HG03060 (cell line): Measurements from ENCODE around the gene PTPRM.

Source experiments
- ATAC-seq: cut with Tn5 transposase; IDR thresholded peaks from one replicate; pipeline ENCODE4 v1.9.1; 2021; ENCODE audit warnings: low read depth, moderate number of reproducible peaks; ENCODE audit not compliant: unreplicated experiment

Gene PTPRM

GRCh38 chr18:7749510-7749981, 182.4 kb downstream of the PTPRM start:
- no peak for ATAC-seq

GRCh38 chr18:7750095-7750663, 183.1 kb downstream of the PTPRM start:
- no peak for ATAC-seq

GRCh38 chr18:7750966-7751365, 183.8 kb downstream of the PTPRM start:
- no peak for ATAC-seq

GRCh38 chr18:7754258-7754657, 187.1 kb downstream of the PTPRM start:
- ATAC-seq: no peak

GRCh38 chr18:7754725-7755181, 187.6 kb downstream of the PTPRM start:
- ATAC-seq: no peak

GRCh38 chr18:7755753-7756475, 188.8 kb downstream of the PTPRM start:
- ATAC-seq: no peak

- no peak for ATAC-seq
Measured at GRCh38 chr18:7757175-7757574, 190.1 kb downstream of the PTPRM start.

GRCh38 chr18:7758764-7759163, 191.6 kb downstream of the PTPRM start:
- no peak for ATAC-seq

GRCh38 chr18:7760967-7761948, 194.1 kb downstream of the PTPRM start:
- no peak for ATAC-seq

- no peak for ATAC-seq
Measured at GRCh38 chr18:7764405-7764804, 197.3 kb downstream of the PTPRM start.

- ATAC-seq: no peak
Measured at GRCh38 chr18:7766346-7766745, 199.2 kb downstream of the PTPRM start.

GRCh38 chr18:7766817-7767216, 199.7 kb downstream of the PTPRM start:
- no peak for ATAC-seq

- ATAC-seq: no peak
Measured at GRCh38 chr18:7770908-7771307, 203.8 kb downstream of the PTPRM start.

GRCh38 chr18:7772510-7772888, 205.4 kb downstream of the PTPRM start:
- ATAC-seq: no peak

GRCh38 chr18:7772951-7773350, 205.8 kb downstream of the PTPRM start:
- ATAC-seq: no peak

- ATAC-seq: no peak
Measured at GRCh38 chr18:7775128-7775527, 208.0 kb downstream of the PTPRM start.

GRCh38 chr18:7775843-7776242, 208.7 kb downstream of the PTPRM start:
- no peak for ATAC-seq

GRCh38 chr18:7778181-7778580, 211.1 kb downstream of the PTPRM start:
- no peak for ATAC-seq

GRCh38 chr18:7779211-7779610, 212.1 kb downstream of the PTPRM start:
- ATAC-seq: no peak

- no peak for ATAC-seq
Measured at GRCh38 chr18:7784171-7784570, 217.1 kb downstream of the PTPRM start.

- ATAC-seq: no peak
Measured at GRCh38 chr18:7786569-7786968, 219.5 kb downstream of the PTPRM start.
